GM12874 (cell line): ENCODE data around the gene PALLD.

Source experiments
- TF ChIP-seq, protein P1 (sequence below): IDR thresholded peaks from 2 replicates; pipeline ENCODE4 v1.5.1; 2011; ENCODE audit warnings: low read depth, mild to moderate bottlenecking, control low read depth, low read length, moderate library complexity; ENCODE audit not compliant: insufficient read depth

The PALLD gene

DNA sequence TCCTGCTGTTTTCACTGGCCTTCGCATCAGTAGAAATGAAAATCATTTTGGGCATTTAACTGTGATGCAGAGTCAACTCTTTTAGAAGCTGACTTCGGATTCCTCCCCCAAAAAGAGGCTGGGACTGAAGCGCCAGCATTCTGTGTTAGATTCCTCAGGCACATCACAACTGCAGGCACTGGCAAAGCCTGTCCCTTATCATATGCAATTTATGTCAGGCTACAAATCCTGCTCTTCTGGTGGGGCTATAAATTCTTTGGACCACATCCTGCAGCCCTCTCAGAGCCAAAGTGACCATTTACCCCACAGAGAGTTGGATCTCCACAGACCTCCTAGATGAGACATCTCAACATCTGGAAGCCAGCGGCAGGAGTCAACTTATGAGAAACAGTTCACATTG lies 374.8 kb downstream of the PALLD start:
- TF ChIP-seq, protein P1, sequence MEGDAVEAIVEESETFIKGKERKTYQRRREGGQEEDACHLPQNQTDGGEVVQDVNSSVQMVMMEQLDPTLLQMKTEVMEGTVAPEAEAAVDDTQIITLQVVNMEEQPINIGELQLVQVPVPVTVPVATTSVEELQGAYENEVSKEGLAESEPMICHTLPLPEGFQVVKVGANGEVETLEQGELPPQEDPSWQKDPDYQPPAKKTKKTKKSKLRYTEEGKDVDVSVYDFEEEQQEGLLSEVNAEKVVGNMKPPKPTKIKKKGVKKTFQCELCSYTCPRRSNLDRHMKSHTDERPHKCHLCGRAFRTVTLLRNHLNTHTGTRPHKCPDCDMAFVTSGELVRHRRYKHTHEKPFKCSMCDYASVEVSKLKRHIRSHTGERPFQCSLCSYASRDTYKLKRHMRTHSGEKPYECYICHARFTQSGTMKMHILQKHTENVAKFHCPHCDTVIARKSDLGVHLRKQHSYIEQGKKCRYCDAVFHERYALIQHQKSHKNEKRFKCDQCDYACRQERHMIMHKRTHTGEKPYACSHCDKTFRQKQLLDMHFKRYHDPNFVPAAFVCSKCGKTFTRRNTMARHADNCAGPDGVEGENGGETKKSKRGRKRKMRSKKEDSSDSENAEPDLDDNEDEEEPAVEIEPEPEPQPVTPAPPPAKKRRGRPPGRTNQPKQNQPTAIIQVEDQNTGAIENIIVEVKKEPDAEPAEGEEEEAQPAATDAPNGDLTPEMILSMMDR, result no peak

- TF ChIP-seq, protein P1, result no peak
Observed at GRCh38 chr4:168874083-168874482, 377.2 kb downstream of the PALLD start.

- TF ChIP-seq, protein P1, result no peak
Observed at GRCh38 chr4:168876106-168876505, 379.3 kb downstream of the PALLD start.

GRCh38 chr4:168877511-168878491 lies 380.9 kb downstream of the PALLD start:
- TF ChIP-seq, protein P1, result no peak

- TF ChIP-seq, protein P1, result no peak
Observed at GRCh38 chr4:168878623-168879022, 381.8 kb downstream of the PALLD start.

GRCh38 chr4:168879188-168879587 lies 382.3 kb downstream of the PALLD start:
- TF ChIP-seq, protein P1, result no peak

DNA sequence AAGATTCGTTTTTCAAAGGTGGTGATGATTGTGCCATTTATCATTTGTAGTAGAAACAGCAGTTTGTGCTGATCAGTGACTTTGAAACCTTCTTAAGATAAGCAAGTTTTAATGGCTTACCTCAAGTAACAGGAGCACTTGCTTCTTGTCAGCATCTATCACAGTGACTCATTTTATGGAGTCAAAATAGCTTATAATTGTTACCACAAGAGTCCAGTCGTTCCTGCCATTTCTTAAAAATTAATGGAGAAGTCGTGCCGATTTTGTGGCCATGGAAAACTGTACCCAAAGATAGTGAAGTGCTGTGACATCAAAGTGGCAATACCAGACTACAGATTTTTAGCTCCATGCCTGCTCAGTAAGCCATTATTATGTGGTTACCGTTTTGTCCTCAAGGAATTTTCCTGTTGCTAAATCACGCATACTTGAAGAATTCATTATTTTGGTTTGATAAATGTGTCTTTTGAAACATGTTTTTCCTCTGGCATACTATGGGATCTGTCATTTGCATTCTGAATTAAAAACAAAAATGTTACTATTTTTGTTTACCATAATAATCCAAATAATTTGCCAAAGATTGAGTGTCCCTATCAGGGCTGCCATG lies 383.3 kb downstream of the PALLD start:
- TF ChIP-seq, protein P1, result no peak
